Lower leg skin (tissue), 3 donors: Measurements from ENCODE around the gene NUMA1.

Experiments
- CTCF ChIP-seq, 3 donors: fragments of 450-650 bp; IDR thresholded peaks; one replicate each; pipeline ENCODE4 v1.5.1; 2016; ENCODE audit warnings: antibody characterized with exemption in 3 of 3, mild to moderate bottlenecking in 3 of 3, moderate library complexity in 2 of 3
- POLR2A ChIP-seq, 2 donors: fragments of 450-650 bp; IDR thresholded peaks; one replicate each; pipeline ENCODE4 v1.6.1; 2016 to 2017; ENCODE audit warnings: antibody characterized with exemption in 2 of 2, mild to moderate bottlenecking in 1 of 2, moderate library complexity in 1 of 2

GRCh38 chr11:72012091-72012630, 68.2 kb downstream of the NUMA1 start:
- no peak for TF ChIP-seq POLR2A (IDR thresholded peaks at IDR 0.05)
- TF ChIP-seq CTCF (IDR thresholded peaks at IDR 0.05): no peak
